ENCODE results near the gene KAT2A.

DNA sequence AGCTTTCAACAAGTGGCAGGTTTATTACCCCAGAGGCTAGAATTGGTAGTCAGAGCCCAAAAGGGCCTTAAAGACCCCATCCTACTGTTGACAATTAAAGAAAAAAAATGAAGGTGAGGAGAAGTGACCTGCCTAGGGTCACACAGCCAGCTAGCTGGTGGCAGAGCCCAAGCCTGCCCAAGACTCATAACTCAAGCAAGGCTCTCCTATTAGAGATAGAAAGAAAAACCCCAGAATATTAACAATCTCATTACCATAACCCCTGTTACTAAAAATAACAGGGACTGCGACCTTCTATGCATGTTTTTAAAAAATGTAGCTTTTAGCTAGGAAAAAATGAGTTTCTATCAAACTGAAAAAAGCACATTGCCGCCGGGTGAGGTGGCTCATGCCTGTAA is 15.5 kb upstream of the KAT2A start:
- TF ChIP-seq, protein P1, sequence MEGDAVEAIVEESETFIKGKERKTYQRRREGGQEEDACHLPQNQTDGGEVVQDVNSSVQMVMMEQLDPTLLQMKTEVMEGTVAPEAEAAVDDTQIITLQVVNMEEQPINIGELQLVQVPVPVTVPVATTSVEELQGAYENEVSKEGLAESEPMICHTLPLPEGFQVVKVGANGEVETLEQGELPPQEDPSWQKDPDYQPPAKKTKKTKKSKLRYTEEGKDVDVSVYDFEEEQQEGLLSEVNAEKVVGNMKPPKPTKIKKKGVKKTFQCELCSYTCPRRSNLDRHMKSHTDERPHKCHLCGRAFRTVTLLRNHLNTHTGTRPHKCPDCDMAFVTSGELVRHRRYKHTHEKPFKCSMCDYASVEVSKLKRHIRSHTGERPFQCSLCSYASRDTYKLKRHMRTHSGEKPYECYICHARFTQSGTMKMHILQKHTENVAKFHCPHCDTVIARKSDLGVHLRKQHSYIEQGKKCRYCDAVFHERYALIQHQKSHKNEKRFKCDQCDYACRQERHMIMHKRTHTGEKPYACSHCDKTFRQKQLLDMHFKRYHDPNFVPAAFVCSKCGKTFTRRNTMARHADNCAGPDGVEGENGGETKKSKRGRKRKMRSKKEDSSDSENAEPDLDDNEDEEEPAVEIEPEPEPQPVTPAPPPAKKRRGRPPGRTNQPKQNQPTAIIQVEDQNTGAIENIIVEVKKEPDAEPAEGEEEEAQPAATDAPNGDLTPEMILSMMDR (IDR thresholded peaks at IDR 0.05): no peak
- TF ChIP-seq POLR2AphosphoS5 (IDR thresholded peaks at IDR 0.05; ENCODE audit: insufficient read depth in 1 of 2, low read depth in 1 of 2): no peak
